ENCODE data around the gene CLCN7.

Gene CLCN7

GRCh38 chr16:1495211-1495888, 20.5 kb upstream of the CLCN7 start:
- no peak for TF ChIP-seq CTCF (IDR thresholded peaks at IDR 0.05; ENCODE audit: insufficient read depth, low read length, poor library complexity, severe bottlenecking)
- Histone ChIP-seq H3K4me3 (replicated peaks; ENCODE audit: low read depth, low read length) (no peak overlapping the region), H3K36me3 (ENCODE audit: control insufficient read depth, insufficient read depth, low read length) (peaks cover 17% of the 10 kb centered on the region), H3K27me3 (replicated peaks; ENCODE audit: control insufficient read depth, insufficient read depth, low read length) (no peaks in the 10 kb centered on the region)
- DNase-seq (ENCODE audit: extremely low read depth, insufficient read length) = peak; percentile 6

- DNase-seq (ENCODE audit: extremely low read depth, insufficient read length) = peak; percentile 9
- H3K4me3 ChIP-seq (replicated peaks; ENCODE audit: low read depth, low read length) = no peak overlapping the region; the same call in 1 of the 2 replicates
- H3K27me3 ChIP-seq (replicated peaks; ENCODE audit: control insufficient read depth, insufficient read depth, low read length) = no peaks in the 10 kb centered on the region
- no peak for TF ChIP-seq CTCF (IDR thresholded peaks at IDR 0.05; ENCODE audit: insufficient read depth, low read length, poor library complexity, severe bottlenecking)
- peaks cover 15% of the 10 kb centered on the region for H3K36me3 ChIP-seq (ENCODE audit: control insufficient read depth, insufficient read depth, low read length)
Observed at GRCh38 chr16:1494711-1495110, 19.9 kb upstream of the CLCN7 start.

GRCh38 chr16:1494129-1494640, 19.4 kb upstream of the CLCN7 start:
- no peak for TF ChIP-seq CTCF (IDR thresholded peaks at IDR 0.05; ENCODE audit: insufficient read depth, low read length, poor library complexity, severe bottlenecking)
- DNase-seq (ENCODE audit: extremely low read depth, insufficient read length) = peak; percentile 13
- peak overlapping the region; percentile 88 for H3K4me3 ChIP-seq (replicated peaks; ENCODE audit: low read depth, low read length)
- no peaks in the 10 kb centered on the region for H3K27me3 ChIP-seq (replicated peaks; ENCODE audit: control insufficient read depth, insufficient read depth, low read length)
- H3K36me3 ChIP-seq (ENCODE audit: control insufficient read depth, insufficient read depth, low read length) = peaks cover 14% of the 10 kb centered on the region

GRCh38 chr16:1493746-1494094, 18.9 kb upstream of the CLCN7 start:
- H3K27me3 ChIP-seq (replicated peaks; ENCODE audit: control insufficient read depth, insufficient read depth, low read length) = no peaks in the 10 kb centered on the region
- peak overlapping the region; percentile 88 for H3K4me3 ChIP-seq (replicated peaks; ENCODE audit: low read depth, low read length)
- DNase-seq (ENCODE audit: extremely low read depth, insufficient read length) = no peak
- H3K36me3 ChIP-seq (ENCODE audit: control insufficient read depth, insufficient read depth, low read length) = peaks cover 12% of the 10 kb centered on the region
- TF ChIP-seq CTCF (IDR thresholded peaks at IDR 0.05; ENCODE audit: insufficient read depth, low read length, poor library complexity, severe bottlenecking) = no peak

GRCh38 chr16:1492923-1493745, 18.3 kb upstream of the CLCN7 start, which contains the start of gene TELO2:
TELO2 (plus strand) TSS chr16:1493360; CDS start chr16:1494282, 922 bp downstream.
- peak; percentile 87 for DNase-seq (ENCODE audit: extremely low read depth, insufficient read length)
- Histone ChIP-seq H3K36me3 (ENCODE audit: control insufficient read depth, insufficient read depth, low read length) (peaks cover 12% of the 10 kb centered on the region), H3K4me3 (replicated peaks; ENCODE audit: low read depth, low read length) (peak within 1 kb of the TSS; percentile 88), H3K27me3 (replicated peaks; ENCODE audit: control insufficient read depth, insufficient read depth, low read length) (no peaks in the 10 kb centered on the region)
- TF ChIP-seq CTCF (IDR thresholded peaks at IDR 0.05; ENCODE audit: insufficient read depth, low read length, poor library complexity, severe bottlenecking) = no peak
